DMS 273 treated with DMSO at 0.1 percent for 48 hours (cell line): ENCODE data around the gene CENPA.
"Not testable (repeated sequence)": the region's sequence is repeated elsewhere in the genome, so short reads cannot be mapped to it uniquely, and the experiment has no call there.

Source experiments
- DNase-seq: peaks from one replicate; lab custom pipeline; 2025; lab: John Stamatoyannopoulos, UW

Gene CENPA

DNA sequence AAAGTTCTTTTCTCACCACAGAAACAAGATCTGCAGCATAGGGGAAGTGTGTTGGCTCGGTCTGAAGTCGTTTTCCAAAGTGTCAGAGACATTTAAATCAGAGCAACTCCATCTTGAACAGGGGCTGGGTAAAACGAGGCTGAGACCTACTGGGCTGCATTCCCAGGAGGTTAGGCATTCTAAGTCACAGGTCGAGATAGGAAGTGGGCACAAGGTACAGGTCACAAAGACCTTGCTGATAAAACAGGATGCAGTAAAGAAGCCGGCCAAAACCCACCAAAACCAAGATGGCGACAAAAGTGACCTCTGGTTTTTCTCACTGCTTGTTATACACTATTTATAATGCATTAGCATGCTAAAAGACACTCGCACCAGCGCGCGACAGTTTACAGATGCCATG lies 24.9 kb upstream of the CENPA start:
- DNase-seq: not testable (repeated sequence)

DNA sequence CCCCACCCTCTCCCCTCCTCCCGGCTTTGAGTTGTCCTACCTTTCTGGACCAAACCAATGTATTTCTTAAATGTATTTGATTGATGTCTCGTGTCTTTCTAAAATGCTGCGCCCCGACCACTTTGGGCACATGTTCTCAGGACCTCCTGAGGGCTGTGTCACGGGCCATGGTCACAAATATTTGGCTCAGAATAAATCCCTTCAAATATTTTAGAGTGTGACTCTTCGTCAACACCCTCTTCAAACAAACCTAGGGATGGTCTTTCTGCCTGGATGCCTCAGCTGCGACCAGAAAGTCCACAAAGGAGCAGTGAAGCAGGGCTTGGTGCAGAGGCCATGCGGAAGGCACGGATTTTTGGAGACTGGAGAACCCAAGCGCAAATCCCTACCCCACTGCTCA lies 22.8 kb upstream of the CENPA start:
- DNase-seq: no peak

DNA sequence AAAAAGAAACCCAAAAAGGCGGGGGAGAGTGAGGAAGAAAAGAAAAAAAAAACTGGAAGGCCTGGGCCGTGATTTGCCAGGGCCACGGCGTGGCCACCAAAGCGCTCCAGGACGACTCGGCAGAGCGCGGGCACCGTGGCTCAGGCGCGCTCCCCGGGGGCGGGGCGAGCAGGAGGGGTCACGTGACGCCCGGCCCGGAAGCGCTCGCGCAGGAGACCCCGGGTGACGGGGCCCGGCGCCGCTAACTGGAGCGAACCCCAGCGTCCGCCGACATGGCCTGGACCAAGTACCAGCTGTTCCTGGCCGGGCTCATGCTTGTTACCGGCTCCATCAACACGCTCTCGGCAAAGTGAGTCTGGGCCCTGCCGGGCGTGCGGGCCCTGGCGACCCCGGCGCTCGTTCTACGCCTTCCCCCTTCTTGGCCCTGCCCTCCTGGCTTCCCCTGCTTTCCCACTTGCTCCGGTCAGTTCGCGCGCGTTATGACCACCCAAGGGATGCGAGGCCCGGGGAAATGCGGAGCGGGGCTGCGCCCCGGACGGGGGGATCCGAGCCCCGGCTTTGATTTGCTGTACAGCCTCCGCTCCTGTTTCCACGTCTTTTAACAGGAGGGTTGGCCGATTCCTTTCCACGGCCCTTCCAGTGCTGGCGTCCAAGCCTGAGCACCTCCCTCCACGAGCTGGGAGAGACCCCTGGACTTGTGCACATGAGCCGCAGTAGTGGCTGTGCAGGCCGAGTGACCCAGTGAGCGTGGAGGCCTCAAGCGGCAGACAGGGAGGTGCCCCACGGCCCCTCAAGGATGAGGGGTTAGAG lies 21.6 kb upstream of the CENPA start, which contains the start of gene SLC35F6:
SLC35F6 (plus strand) TSS at position 207 of the 810 bp plus-strand sequence; CDS start at position 273, 66 bp downstream.
- DNase-seq: no peak

DNA sequence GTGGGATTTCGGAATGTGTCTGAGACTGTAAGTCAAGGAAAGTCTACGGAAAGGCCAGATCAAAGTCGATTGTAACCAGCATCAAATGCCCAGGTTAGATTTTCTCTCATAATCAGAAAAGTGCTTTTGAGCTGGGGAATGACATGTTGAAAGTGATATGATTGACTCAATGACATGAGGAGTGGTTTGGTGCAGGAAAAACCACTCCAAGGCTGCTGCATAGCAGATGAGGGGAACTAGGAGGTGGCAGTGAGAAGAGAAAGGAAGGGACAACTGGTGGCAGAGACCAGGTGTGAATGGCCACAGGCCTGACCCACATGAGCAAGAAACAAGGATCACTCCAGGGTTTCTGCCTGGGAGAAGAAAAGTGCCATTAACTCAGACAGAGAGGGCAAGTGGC lies 20.9 kb upstream of the CENPA start:
- no peak for DNase-seq

DNA sequence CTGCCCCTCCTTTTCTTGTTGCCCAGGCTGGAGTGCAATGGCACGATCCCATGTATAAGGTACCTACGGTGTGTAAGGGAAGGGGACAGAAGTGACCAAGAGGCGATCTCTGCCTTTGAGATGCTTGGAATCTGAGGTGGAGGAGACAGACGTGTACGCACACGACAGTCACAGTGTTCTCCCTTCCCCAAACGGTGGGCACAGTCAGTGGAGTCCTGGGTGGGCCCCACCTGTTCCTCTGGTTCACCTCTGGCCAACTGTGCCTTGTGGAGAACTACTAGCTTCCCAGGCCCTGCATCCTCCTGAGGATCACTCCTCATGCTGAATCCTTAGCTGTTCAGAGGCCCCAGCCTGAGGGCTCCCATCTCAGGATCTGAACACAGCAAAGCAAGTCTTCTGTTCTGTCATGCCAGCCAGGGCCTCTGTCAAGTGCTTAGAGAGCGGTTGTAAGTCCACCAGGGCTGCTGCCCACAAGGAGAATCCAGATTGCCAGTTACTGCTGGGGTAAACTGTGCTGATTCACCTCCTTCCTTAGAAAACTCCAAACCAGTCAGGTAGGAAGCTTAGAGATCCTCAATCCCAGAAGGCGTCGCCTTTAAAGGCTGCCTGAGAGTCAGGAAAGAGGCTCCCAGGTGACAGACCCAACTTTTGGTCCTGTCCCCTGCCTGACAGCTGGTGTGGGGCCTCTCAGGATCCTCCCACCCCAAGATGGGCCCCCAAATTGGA lies 20.2 kb upstream of the CENPA start:
- no peak for DNase-seq

DNA sequence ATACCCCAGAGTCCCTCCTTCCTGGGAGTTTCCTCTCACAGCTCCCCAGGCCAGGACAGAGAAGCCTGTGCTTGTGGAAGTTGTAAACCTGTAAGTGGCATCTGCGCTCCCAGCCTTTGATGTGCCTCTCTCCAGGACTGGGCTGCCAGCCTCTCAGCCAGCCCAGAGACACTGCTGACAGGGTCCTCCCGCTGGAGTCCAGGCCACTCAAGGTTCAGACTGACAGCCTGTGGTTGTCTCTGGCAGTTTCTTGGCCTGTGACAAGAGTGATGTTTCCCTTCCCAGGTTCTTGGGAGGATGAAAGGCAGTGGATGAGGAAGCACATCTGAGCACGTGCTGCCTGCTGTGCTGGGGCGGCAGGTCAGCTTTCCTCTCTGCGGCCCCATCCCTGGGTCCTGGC lies 18.7 kb upstream of the CENPA start:
- DNase-seq: no peak

DNA sequence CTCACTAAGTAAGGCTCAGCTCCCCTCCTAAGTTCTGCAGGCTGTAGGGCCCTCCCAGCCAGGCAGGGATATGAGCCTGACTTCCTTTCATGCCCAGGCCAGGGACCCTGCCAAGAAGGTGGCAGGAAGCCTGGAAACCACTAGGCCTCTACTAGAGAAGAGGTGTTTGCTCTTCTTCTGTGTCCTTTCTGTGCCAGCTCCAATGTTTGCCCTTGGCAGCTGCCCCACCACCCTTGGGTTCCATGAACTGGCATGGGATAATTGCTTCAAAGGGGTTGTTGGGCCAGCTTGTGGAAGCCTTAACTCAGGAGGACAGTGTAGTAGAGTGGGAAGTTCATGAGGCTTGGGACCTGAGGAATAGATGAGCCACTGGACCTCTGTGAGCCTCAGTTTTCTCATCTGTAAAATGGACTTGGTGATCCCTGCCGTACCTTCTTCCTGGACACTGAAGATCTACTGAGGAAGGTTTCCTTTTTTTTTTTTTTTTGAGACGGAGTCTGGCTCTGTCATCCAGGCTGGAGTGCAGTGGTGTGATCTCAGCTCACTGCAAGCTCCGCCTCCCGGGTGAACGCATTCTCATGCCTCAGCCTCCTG lies 17.9 kb upstream of the CENPA start:
- DNase-seq: no peak

DNA sequence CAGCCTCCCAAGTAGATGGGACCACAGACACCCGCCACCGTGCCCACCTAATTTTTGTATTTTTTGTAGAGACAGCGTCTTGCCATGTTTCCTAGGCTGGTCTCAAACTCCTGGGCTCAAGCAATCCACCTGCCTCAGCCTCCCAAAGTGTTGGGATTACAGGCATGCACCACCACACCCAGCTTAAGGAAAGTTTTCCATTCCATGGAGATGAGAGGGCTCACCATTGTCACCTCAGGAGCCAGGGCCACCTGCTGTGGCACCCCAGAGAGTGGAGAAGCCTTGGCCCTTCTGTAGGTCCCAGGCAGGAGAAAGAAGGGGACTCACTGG lies 17.1 kb upstream of the CENPA start:
- DNase-seq: no peak

DNA sequence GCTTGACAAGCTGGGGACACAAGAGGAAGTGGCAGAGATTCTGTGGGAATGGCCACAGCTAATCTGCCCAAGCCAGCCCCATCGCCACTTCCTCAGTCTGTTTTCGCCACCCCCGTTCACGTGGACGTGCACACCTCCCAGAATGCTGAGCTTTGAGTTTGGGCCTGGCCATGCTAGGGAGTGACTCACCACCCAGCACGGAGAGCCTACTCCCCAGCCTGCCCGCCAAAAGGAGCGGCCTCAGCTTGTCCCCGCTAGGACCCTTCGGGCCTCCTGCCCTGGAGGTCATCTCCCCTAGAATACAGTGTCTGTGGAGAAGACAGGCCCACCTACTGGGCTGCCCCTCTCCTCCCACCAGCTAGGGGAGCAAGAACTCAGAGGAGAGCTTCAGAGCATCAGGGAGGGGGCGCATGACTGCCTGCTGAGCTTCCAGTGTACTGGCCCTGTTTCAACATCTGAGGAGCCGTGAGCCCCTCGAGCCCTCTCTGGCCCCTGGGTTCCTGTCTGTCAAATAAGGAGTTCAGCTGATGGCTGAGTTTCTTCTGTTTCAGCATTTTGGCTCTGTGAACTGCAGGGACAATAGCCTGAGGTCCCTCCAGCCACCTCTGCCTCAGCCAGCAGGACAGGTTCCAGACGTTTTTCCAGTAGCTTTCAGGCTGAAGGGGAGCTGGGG lies 16.6 kb upstream of the CENPA start:
- DNase-seq: no peak

DNA sequence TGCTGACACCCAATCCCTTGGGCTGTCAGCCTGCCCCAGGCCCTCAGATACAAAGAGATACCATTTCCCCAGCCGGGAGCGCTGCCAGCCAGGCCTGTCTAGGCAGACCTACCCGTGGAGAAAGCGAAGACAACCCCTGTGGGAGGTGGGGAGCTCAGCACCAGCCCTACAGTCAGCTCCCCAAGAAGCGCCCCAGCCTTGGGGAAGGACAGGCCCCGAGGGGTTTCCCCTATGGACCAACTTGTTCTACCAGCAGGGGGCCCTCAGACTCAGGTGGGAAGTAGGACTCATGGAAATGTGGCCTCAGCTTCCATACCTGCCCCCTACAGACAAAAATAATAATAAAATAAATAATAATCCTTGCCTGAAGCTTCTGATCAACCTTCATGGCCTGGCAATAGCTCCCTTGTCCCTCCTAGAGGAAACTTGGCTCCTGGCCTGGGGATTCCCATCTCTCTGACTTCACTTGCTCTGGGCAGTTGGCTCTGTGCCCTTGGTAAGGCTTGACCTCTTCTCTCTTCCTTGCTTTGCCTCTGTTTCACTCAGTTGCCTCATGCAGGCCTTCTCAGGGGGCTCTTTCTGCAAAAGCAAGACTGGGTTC lies 14.8 kb upstream of the CENPA start:
- no peak for DNase-seq

DNA sequence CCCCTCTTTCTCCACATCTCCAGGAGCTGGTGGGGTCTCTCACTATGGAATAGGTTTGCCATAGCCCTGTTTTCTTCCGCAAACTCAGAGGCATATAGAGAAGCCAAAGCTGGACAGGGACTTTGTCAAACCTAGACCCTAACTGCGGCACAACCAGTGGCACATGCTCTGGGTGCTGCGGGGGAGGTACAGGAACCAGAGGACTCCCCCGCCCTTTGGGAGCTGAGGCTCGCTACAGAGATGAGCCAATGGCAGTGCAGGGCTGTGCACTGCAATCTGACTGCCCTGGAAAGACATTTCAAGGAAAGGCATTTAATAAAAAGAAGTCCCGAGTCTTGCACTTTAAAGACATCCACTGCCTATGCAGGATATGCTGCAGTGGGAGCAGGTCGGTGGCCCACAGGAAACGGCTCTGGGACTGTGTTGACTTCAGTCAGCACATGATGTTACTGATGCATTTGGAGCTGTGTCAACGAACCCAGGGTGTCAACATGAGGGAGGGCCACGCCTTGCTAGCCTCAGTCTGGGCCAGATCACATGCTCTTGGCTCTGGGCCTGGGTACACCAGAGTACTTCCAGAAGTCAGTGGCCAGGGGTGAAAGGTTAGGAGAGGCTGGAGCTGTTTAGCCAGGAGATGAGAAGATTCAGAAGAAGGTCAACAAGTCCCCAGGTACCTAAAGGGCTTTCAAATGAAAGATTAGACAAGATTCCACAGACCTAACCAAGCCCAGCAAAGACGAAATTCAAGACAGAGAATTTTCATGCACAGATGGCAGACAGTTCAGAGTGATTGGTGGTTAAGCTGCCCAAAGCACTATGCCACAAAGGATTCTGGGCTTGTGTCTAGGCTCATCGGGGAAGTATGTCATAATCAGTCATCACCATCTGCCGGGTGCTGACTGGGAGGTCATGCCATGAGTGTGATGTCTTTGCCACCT lies 13.5 kb upstream of the CENPA start:
- DNase-seq: peak; percentile 83

DNA sequence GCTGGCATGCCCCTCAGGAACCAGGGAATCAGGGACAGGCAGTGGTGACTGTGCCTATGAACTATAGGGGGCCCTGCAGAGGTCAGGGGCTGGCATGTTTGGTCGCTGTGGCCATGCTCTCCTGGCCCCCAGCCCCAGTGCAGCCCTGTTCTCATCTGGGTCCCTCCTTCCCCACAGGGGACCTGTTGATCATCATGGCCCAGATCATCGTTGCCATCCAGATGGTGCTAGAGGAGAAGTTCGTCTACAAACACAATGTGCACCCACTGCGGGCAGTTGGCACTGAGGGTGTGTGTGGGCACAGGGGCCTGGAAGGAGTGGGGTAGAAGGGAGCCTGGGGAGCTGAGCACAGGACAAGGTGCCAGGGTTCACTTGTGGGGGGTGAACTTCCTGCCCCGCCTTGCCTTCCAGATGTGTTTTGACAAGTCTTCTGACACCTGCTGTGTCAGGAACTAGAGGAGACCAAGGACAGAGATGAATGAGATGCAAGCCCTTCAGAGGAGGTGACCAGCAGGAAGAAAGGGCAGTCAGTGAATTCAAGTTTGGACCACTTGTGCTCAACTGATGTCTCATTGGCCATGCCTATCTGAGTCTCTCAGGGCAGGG lies 9.6 kb upstream of the CENPA start:
- DNase-seq: no peak

DNA sequence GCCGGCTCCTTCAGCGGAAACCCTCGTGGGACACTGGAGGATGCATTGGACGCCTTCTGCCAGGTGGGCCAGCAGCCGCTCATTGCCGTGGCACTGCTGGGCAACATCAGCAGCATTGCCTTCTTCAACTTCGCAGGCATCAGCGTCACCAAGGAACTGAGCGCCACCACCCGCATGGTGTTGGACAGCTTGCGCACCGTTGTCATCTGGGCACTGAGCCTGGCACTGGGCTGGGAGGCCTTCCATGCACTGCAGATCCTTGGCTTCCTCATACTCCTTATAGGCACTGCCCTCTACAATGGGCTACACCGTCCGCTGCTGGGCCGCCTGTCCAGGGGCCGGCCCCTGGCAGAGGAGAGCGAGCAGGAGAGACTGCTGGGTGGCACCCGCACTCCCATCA lies 7.8 kb upstream of the CENPA start:
- DNase-seq: no peak

DNA sequence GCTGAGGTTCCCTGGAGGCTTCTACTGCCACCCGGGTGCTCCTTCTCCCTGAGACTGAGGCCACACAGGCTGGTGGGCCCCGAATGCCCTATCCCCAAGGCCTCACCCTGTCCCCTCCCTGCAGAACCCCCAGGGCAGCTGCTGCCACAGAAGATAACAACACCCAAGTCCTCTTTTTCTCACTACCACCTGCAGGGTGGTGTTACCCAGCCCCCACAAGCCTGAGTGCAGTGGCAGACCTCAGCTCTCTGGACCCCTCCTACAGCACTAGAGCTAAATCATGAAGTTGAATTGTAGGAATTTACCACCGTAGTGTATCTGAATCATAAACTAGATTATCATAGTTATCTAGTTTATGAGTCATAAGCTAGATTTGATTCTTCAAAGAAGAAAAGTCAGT lies 7.3 kb upstream of the CENPA start:
- no peak for DNase-seq

DNA sequence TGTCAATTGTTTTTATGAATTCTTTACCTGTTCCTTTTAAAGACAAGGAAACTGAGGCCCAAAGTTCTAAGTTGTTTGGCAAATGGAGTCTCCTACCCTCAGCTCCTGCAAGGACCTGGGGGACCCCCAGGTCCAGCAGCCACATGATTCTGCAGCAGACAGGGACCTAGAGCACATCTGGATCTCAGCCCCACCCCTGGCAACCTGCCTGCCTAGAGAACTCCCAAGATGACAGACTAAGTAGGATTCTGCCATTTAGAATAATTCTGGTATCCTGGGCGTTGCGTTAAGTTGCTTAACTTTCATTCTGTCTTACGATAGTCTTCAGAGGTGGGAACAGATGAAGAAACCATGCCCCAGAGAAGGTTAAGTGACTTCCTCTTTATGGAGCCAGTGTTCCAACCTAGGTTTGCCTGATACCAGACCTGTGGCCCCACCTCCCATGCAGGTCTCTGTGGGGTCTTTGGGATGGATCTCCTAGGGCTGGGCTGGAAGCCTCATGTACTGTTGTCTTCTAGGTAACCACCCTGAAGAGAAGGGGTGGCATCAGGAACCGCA lies 5.6 kb upstream of the CENPA start:
- DNase-seq: no peak

DNA sequence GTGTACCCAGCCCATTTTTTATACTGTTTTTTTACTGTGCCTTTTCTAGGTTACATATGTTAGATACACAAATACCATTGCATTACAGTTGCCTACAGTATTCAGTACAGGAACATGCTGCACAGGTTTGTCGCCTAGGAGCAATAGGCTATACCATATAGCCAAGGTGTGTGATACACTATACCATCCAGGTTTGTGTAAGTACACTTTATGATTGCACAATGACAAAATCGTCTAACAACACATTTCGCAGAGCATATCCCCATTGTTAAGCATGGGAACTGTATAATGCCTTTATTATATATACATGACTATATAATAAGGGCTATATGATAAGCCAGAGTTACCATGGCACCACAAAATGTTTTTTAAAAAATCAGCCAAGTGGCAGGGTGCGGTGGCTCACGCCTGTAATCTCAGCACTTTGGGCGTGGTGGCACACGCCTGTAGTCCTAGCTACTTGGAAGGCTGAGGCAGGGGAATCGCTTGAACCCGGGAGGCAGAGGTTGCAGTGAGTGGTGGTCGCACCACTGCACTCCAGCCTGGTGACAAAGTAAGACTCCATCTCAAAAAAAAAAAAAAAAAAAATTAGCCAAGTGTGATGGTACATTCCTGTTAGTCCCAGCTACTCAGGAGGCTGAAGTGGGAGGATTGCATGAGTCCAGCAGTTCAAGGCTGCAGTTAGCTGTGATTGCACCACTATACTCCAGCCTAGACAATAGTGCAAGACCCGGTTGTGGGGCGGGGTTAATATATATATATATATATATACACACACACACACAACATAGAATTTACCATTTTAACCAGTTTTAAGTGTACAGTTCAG lies 2.8 kb upstream of the CENPA start:
- DNase-seq: no peak

DNA sequence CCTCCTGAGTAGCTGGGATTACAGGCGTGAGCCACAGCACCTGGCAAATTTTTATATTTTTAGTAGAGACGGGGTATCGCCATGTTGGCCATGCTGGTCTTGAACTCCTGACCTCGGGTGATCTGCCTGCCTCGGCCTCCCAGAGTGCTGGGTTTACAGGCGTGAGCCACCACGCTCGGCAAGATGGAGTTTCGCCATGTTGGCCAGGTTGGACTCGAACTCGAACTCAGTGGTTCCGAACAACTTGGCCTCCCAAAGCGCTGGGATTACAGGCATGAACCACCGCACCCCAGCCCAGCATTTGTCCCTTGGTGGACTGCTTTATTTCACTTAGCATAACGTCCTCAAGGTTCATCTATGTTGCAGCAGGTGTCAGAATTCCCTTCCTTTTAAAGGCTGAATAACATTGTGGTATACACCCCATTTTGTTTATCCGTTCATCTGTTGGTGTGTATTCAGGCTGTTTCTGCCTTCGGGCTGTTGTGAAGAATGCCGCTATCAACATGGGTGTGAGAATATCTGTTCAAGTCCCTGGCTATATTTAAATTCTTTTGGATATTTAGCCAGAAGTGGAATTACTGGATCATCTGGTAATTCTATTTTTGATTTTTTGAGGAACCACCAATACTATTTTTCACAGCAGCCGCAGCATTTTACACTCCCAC lies 1.2 kb upstream of the CENPA start:
- no peak for DNase-seq

DNA sequence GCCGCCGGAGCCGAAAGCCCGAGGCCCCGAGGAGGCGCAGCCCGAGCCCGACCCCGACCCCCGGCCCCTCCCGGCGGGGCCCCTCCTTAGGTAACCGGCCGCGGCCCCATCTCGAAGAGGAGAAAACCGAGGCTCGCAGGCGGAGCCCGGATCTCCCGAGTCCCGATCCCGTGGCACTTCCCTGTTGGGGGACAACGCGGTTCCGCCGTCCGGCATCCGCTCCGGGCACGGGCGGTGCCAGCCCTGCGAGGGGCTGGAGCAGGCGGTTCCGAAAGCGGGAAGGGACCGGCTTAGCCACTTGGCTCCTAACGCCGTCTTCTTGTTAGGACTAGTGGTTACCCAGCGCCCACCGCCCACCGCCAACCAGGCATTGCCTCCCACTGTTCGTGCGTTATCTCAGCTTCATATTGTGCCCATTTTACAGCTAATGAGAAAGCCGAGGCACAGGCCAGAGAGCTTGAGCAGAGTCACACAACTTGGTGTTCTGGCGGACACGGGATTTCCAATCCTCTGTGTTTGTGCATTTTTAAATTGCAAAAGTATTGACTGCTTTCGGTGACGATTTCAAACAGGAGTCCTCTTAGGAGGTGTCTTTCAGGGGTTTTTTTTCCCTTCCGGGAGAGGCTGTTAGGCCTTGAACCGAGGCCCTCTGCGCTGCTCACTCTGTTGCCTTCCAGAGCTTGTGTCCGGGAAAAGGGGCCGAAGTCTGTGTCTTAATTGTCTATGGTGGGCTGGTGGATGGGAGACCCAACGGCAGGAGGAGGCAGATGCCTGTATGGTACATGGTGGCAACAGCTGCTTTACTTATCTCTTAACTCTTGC lies 562 bp downstream of the CENPA start:
- no peak for DNase-seq
